ENCODE results near the gene EFHD2.

DNA sequence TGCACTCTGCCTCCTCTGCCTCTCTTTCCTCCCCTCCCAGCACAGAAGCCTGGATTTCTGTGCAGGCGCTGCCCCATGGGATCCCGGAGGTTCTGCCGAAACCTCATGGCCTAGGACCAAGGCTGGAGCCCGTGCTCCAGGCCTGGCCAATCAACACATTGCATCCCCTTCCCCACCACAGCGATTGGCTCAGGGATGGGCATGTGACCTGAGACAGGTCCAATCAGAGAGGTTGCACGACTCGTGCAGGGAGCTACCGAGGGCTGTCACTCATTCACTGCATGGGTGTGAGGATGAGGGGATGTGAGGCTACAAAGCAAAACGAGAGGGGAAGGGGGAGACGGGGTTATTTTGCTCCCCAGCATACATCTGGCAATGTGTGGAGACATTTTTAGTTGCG, 62.9 kb downstream of the EFHD2 start:
- TF ChIP-seq, protein P1, sequence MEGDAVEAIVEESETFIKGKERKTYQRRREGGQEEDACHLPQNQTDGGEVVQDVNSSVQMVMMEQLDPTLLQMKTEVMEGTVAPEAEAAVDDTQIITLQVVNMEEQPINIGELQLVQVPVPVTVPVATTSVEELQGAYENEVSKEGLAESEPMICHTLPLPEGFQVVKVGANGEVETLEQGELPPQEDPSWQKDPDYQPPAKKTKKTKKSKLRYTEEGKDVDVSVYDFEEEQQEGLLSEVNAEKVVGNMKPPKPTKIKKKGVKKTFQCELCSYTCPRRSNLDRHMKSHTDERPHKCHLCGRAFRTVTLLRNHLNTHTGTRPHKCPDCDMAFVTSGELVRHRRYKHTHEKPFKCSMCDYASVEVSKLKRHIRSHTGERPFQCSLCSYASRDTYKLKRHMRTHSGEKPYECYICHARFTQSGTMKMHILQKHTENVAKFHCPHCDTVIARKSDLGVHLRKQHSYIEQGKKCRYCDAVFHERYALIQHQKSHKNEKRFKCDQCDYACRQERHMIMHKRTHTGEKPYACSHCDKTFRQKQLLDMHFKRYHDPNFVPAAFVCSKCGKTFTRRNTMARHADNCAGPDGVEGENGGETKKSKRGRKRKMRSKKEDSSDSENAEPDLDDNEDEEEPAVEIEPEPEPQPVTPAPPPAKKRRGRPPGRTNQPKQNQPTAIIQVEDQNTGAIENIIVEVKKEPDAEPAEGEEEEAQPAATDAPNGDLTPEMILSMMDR (IDR thresholded peaks at IDR 0.05): no peak
- no peak for TF ChIP-seq POLR2A (IDR thresholded peaks at IDR 0.05)
